Right lobe of liver (tissue), 6 donors: ENCODE data around the gene SPRYD3. TPM values are rescaled to one million over a fixed set of nuclear protein-coding genes. Genes with fewer than 3 reads are reported as not detected.

Source experiments
- ATAC-seq, 4 donors: fragments of 200-7000 bp; cut with Tn5 transposase; one replicate each; pipeline ENCODE4 v1.9.1; 2020; ENCODE audit warnings: mild to moderate bottlenecking in 4 of 4, moderate library complexity in 4 of 4
- DNase-seq, 3 donors: peaks; one replicate each; pipeline ENCODE4 v3.0.0-alpha.2; 2020
- H3K27ac ChIP-seq, 3 donors: fragments of 200-600 bp; one replicate each; pipeline ENCODE4 v1.8.0; 2022
- H3K27me3 ChIP-seq, 2 donors: fragments of 200-600 bp; one replicate each; pipeline ENCODE4 v1.8.0; 2022
- H3K36me3 ChIP-seq, 4 donors: fragments of 200-600 bp; sonication (generic) in 1 of 4; one replicate each; pipeline versions ENCODE4 v1.5.1 to v1.8.0; 2017 to 2022; ENCODE audit warnings: control low read depth in 1 of 4
- H3K4me1 ChIP-seq, 4 donors: fragments of 200-600 bp; sonication (generic) in 1 of 4; one replicate each; pipeline versions ENCODE4 v1.5.1 to v1.8.0; 2017 to 2022; ENCODE audit warnings: control low read depth in 1 of 4
- H3K4me3 ChIP-seq, 3 donors: fragments of 200-600 bp; one replicate each; pipeline ENCODE4 v1.8.0; 2022
- H3K9me3 ChIP-seq, 4 donors: fragments of 200-600 bp; sonication (generic) in 1 of 4; one replicate each; pipeline versions ENCODE4 v1.5.1 to v1.8.0; 2017 to 2022; ENCODE audit warnings: control low read depth in 1 of 4
- CTCF ChIP-seq, 4 donors: fragments of 200-600 bp in 3 of 4; fragments of 450-650 bp in 1 of 4; IDR thresholded peaks; one replicate each; pipeline versions ENCODE4 v1.5.1 to v1.8.0; 2016 to 2022; ENCODE audit warnings: antibody characterized with exemption in 4 of 4, mild to moderate bottlenecking in 2 of 4
- POLR2A ChIP-seq: fragments of 450-650 bp; IDR thresholded peaks from one replicate; pipeline ENCODE4 v1.6.1; 2017; ENCODE audit warnings: antibody characterized with exemption, mild to moderate bottlenecking
- WGBS: methylation state at CpG from one replicate; pipeline ENCODE4 v1.1.6; 2018; ENCODE audit warnings: low coverage, low lambda C conversion rate; ENCODE audit not compliant: insufficient coverage; ENCODE audit errors: missing lambda C conversion rate; 5-methylcytosine and 5-hydroxymethylcytosine counted together
- intact Hi-C, 2 donors: fragments of 100-400 bp; cut with DNase I; formaldehyde crosslinking; loops; one replicate each; pipeline versions ENCODE4 v1.11.2 to v1.14.1; 2022
- total RNA-seq, 6 experiments: library from RNA; depleted of rRNA in 2 of 6; stranded (reverse); fragments of >200 nt in 2 of 6; fragmentation: NEBNext Ultra II Directional in 3 of 6; extraction: Animal tissue kit (Norgen Biotek cat#: 25700) in 3 of 6; gene quantifications; one replicate each; pipeline versions ENCODE4 v1.1.0 to v1.2.4, GENCODE V29; 2016 to 2023
- donor health status: DM: no; HTN: yes; CAD: no.
- donor health status: DM: no; HTN: no; CAD: no.
- donor health status: DM: no; HTN: no; CAD: no.
- donor health status: DM: no; HTN: yes; CAD: no.
- donor health status: DM: no; HTN: yes; CAD: no.

SPRYD3 gene
- total RNA-seq, 6 experiments from 2014 or later, result 12.3 to 18.2 (median 14.4) TPM

GRCh38 chr12:53049571-53050318, 29.4 kb downstream of the SPRYD3 start, which contains the start of gene TNS2:
TSS of gene TNS2 (plus strand) at chr12:53050065. CDS start at chr12:53050186, 121 bp downstream.
- no peaks in the 10 kb centered on the region for H3K36me3 ChIP-seq
- no peaks in the 10 kb centered on the region for H3K27me3 ChIP-seq
- no peaks in the 10 kb centered on the region for H3K9me3 ChIP-seq
- peaks cover 0 to 58% (median 23%) of the 10 kb centered on the region in 4 donors for H3K4me1 ChIP-seq
- peak; percentile 89 for TF ChIP-seq POLR2A
- no peak for TF ChIP-seq CTCF (IDR thresholded peaks at IDR 0.05)
- H3K27ac ChIP-seq, result peak within 1 kb of the TSS; percentile 95 to 98 (median 97)
- 11% methylated on average over 10 of the region's 20 CpGs for whole genome bisulfite sequencing
- ATAC-seq (peak; percentile 10 to 29 (median 22)), DNase-seq (peak; percentile 85 to 88 (median 87))
- peak within 1 kb of the TSS; percentile 74 to 87 (median 76) for H3K4me3 ChIP-seq
- intact Hi-C loops, result no loop called here

GRCh38 chr12:53048780-53049401, 30.3 kb downstream of the SPRYD3 start:
- TF ChIP-seq POLR2A (no peak), CTCF (IDR thresholded peaks at IDR 0.05) (peak in 1 of 4 donors; percentile 1)
- Histone ChIP-seq H3K27me3 (no peaks in the 10 kb centered on the region), H3K36me3 (no peaks in the 10 kb centered on the region), H3K4me3 (peak overlapping the region; percentile 74 to 87 (median 76)), H3K4me1 (peaks cover 0 to 58% (median 21%) of the 10 kb centered on the region in 4 donors), H3K27ac (peak overlapping the region; percentile 95 to 98 (median 97)), H3K9me3 (no peaks in the 10 kb centered on the region)
- DNase-seq (peak; percentile 71 to 87 (median 77)), ATAC-seq (peak in 3 of 4 donors; percentile 0 to 2 (median 1))
- intact Hi-C loops, result no loop called here
- 6% methylated on average over 6 of the region's 6 CpGs for WGBS

- intact Hi-C loops, result no loop called here
- Histone ChIP-seq H3K4me1 (peaks cover 0 to 51% (median 18%) of the 10 kb centered on the region in 4 donors), H3K27ac (peak overlapping the region; percentile 95 to 98 (median 97)), H3K4me3 (peak overlapping the region; percentile 74 to 87 (median 76)), H3K36me3 (no peaks in the 10 kb centered on the region), H3K27me3 (no peaks in the 10 kb centered on the region), H3K9me3 (no peaks in the 10 kb centered on the region)
- DNase-seq (peak; percentile 79 to 92 (median 89)), ATAC-seq (peak; percentile 17 to 35 (median 31))
- peak; percentile 32 for TF ChIP-seq POLR2A
- TF ChIP-seq CTCF (IDR thresholded peaks at IDR 0.05), result peak in 3 of 4 donors; percentile 29 to 48 (median 38)
- WGBS, result 19% methylated on average over 4 of the region's 10 CpGs
Measured at GRCh38 chr12:53048033-53048779, 31.0 kb downstream of the SPRYD3 start.

GRCh38 chr12:53047221-53048032, 31.8 kb downstream of the SPRYD3 start:
- Histone ChIP-seq H3K27ac (peak overlapping the region; percentile 95 to 98 (median 97)), H3K9me3 (no peaks in the 10 kb centered on the region), H3K36me3 (no peaks in the 10 kb centered on the region), H3K4me1 (peaks cover 0 to 44% (median 14%) of the 10 kb centered on the region in 4 donors), H3K4me3 (peak overlapping the region; percentile 48 to 87 (median 74)), H3K27me3 (no peaks in the 10 kb centered on the region)
- WGBS, result 7% methylated on average over 7 of the region's 94 CpGs
- intact Hi-C loops, result no loop called here
- DNase-seq, result peak; percentile 86 to 92 (median 90)
- TF ChIP-seq CTCF (IDR thresholded peaks at IDR 0.05), result peak in 2 of 4 donors; percentile 43 to 59
- TF ChIP-seq POLR2A, result peak; percentile 70
- peak; percentile 5 to 37 (median 28) for ATAC-seq
